Activated CD4-positive, alpha-beta T cell treated with anti-CD3 and anti-CD28 coated beads, Interleukin-2, amount 50 U/mL, for 48 hours (primary cell): Measurements from ENCODE around the gene RAMAC.
"Not testable (repeated sequence)": the region's sequence is repeated elsewhere in the genome, so short reads cannot be mapped to it uniquely, and the experiment has no call there.

Experiments
- DNase-seq, 2 experiments: peaks; one replicate each; pipeline ENCODE4 v3.0.0-alpha.2; 2020

RAMAC gene

GRCh38 chr15:82985688-82986441 is at the start of gene RAMAC:
Gene RAMAC (plus strand): TSS chr15:82986210. CDS start chr15:82989019, 2,809 bp downstream.
- DNase-seq, result peak; percentile 90 to 92

GRCh38 chr15:82936966-82937711 is 48.9 kb upstream of the RAMAC start:
- DNase-seq, result no peak

- DNase-seq, result no peak
Measured at GRCh38 chr15:82937712-82938058, 48.3 kb upstream of the RAMAC start.

GRCh38 chr15:82939678-82940077 is 46.3 kb upstream of the RAMAC start:
- not testable (repeated sequence) for DNase-seq

GRCh38 chr15:82942691-82943090 is 43.3 kb upstream of the RAMAC start:
- no peak for DNase-seq

- no peak for DNase-seq
Measured at GRCh38 chr15:82943176-82943575, 42.8 kb upstream of the RAMAC start.

GRCh38 chr15:82944056-82944455 is 42.0 kb upstream of the RAMAC start:
- DNase-seq, result no peak

GRCh38 chr15:82944821-82945220 is 41.2 kb upstream of the RAMAC start:
- no peak for DNase-seq

- no peak for DNase-seq
Measured at GRCh38 chr15:82945326-82945725, 40.7 kb upstream of the RAMAC start.

GRCh38 chr15:82946155-82946701 is 39.8 kb upstream of the RAMAC start:
- no peak for DNase-seq

- no peak for DNase-seq
Measured at GRCh38 chr15:82950295-82950694, 35.7 kb upstream of the RAMAC start.

GRCh38 chr15:82950746-82951370 is 35.2 kb upstream of the RAMAC start:
- peak in 1 of 2 experiments; percentile 14 for DNase-seq

- DNase-seq, result no peak
Measured at GRCh38 chr15:82951472-82952157, 34.4 kb upstream of the RAMAC start.

GRCh38 chr15:82952158-82953081 is 33.6 kb upstream of the RAMAC start, which contains the start of gene HOMER2:
Gene HOMER2 (minus strand): TSS chr15:82952720. CDS start chr15:82952535, 185 bp downstream.
- peak; percentile 16 to 18 for DNase-seq

GRCh38 chr15:82958638-82959037 is 27.4 kb upstream of the RAMAC start:
- DNase-seq, result no peak

GRCh38 chr15:82959423-82959822 is 26.6 kb upstream of the RAMAC start:
- DNase-seq, result no peak

- DNase-seq, result no peak
Measured at GRCh38 chr15:82960766-82961165, 25.2 kb upstream of the RAMAC start.

GRCh38 chr15:82963471-82964341 is 22.3 kb upstream of the RAMAC start:
- no peak for DNase-seq

- no peak for DNase-seq
Measured at GRCh38 chr15:82964890-82965289, 21.1 kb upstream of the RAMAC start.

- peak in 1 of 2 experiments; percentile 30 for DNase-seq
Measured at GRCh38 chr15:82966671-82967071, 19.3 kb upstream of the RAMAC start.

- DNase-seq, result no peak
Measured at GRCh38 chr15:82968066-82968465, 17.9 kb upstream of the RAMAC start.
